Cerebellar cortex (tissue), 1 donor: ENCODE measurements around the gene TMEM217.
A peak's percentile ranks its signal among the peaks of the same experiment; 100 is the strongest.

Source experiments
- DNase-seq: peaks from one replicate; pipeline ENCODE4 v3.0.0-alpha.2; 2015; ENCODE audit warnings: low spot score

The TMEM217 gene

DNA sequence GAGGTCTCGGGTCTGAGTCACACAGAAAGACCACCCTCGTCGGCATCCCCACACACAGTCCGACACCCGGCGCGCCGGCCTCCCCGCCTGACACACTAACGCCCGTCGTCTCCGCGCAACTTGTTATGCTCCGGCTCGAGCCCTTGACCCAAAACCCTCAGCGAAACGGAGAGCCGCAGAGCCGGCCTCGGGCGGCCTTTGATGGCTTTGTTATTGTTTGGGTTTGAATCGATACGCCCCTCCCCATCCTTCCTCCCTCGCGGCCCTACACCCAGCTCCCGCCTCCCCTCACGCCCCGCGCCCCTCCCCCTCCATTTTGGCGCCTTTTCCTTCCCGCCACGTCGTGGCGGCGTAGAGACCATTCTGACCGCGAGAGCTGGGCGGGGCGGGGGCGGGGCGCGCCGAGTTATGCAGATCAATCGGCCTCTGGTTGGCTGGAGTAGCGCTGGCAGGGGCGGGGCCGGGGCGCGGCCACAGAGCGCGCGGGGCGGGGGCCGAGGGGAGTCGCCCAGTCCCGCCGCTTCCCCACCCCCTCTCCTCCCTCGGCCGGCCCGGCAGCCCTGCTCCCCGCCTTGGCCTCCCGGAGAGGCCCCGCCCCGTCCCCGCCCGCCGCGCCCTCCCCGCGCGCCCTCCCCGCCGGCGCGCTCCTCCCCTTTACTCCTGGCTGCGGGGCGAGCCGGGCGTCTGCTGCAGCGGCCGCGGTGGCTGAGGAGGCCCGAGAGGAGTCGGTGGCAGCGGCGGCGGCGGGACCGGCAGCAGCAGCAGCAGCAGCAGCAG lies 88.3 kb downstream of the TMEM217 start, which contains the start of gene PIM1:
TSS of gene PIM1 (plus strand) at position 657 of the 777 bp plus-strand sequence. CDS start 424 bp downstream, outside the sequence.
- DNase-seq: peak; percentile 97

DNA sequence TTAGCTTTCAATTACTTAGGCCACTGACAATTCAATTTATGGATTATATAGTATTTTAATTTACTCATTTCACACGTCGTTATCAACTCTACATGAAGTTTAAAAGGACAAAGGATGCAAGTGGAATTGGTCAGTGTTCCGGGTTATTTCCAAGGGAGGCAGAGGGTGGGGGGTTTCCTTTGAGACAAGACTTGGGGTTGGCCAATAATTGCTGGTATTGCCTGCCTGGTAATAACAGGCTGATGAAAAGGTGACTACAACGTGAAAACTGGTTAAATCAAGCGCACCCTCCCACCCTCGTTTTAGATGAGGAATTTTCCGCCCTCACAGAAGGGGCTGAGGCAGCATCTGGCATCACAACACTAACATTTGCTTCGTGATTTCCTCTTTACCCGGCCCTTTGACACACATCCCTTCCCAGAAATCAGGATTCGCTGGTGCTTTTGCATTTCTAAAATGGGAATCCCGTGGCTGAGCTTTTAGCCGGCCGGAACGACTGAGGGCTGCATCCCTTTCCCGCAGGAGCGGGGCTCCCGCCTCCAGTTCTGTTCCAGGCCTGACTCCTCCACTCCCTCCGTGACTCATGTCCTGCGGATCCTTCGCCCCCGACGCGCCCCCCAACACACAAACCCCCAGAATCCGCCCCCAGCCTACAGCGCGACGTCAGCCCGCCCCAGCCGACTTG lies 89.0 kb downstream of the TMEM217 start:
- peak; percentile 70 for DNase-seq

DNA sequence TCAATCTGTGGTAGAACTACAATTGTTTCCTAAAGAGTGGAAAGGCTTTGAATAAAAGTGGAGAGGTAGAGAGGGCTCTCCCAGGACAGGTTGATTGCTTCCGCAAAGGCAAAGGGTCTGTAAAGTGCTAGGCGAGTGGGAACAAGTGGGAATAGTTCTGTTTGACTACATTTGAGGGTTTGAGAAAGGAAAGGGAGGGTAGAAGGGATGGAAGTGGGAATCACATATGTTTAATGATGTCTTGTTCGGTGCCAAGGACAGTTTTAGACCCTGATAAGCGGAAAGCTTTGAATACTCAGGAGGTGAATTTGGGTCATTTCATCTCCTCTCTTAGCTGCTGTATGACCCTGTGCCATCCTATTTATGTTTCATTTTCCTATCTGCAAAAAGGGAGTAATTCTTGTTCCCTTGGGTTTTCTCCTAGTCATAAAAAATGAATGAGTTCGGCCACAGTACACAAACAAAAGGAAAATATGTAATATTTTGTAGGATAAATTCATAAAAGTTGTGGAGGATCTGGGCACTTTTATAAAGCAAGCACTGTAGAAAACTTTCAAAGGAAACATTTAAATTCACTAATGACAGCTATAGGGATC lies 89.7 kb downstream of the TMEM217 start:
- no peak for DNase-seq

DNA sequence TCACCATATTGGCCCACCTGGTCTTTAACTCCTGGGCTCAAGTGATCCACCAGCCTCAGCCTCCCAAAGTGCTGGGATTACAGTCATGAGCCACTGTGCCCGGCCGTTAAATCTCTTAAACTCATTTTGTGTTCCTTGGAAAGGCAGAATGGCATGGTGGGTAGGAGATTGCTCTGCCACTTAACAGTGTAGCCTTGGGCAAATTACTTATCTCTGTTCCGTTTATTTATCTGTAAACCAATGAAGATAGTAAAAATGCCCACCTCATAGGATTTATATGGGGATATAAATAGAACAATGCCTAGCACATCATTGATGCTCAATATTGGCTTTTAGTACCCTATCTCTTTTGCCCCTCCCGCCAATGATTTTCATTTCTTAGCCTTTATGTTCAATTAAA lies 95.2 kb downstream of the TMEM217 start:
- DNase-seq: no peak
